Thyroid gland (tissue), 4 donors: Measurements from ENCODE around the gene USP15. TPM values are rescaled to one million over a fixed set of nuclear protein-coding genes. Genes with fewer than 3 reads are reported as not detected.

Source experiments
- DNase-seq, 2 donors: peaks; one replicate each; pipeline ENCODE4 v3.0.0-alpha.2; 2019
- H3K27ac ChIP-seq, 3 donors: fragments of 200-600 bp; sonication (generic); 1 replicate in 2 of 3; 2 replicates in 1 of 3; pipeline ENCODE4 v1.5.1; 2016 to 2019; ENCODE audit warnings: mild to moderate bottlenecking in 1 of 3, moderate library complexity in 1 of 3
- H3K27me3 ChIP-seq: fragments of 200-600 bp; sonication (generic); one replicate; pipeline ENCODE4 v1.5.1; 2019
- H3K36me3 ChIP-seq, 2 donors: fragments of 200-600 bp; sonication (generic); one replicate each; pipeline ENCODE4 v1.5.1; 2016 to 2019
- H3K4me1 ChIP-seq, 2 donors: fragments of 200-600 bp; sonication (generic); one replicate each; pipeline ENCODE4 v1.5.1; 2017 to 2019
- H3K4me3 ChIP-seq, 3 donors: fragments of 200-600 bp; sonication (generic); replicated peaks in 1 of 3; 1 replicate in 2 of 3; 2 replicates in 1 of 3; pipeline ENCODE4 v1.5.1; 2016; ENCODE audit warnings: mild to moderate bottlenecking in 1 of 3
- H3K9me3 ChIP-seq: fragments of 200-600 bp; sonication (generic); one replicate; pipeline ENCODE4 v1.5.1; 2017
- POLR2A ChIP-seq, 2 donors: fragments of 450-650 bp; IDR thresholded peaks; one replicate each; pipeline ENCODE4 v1.6.1; 2017; ENCODE audit warnings: antibody characterized with exemption in 2 of 2, mild to moderate bottlenecking in 2 of 2, moderate library complexity in 1 of 2
- WGBS, 2 donors: methylation state at CpG; one replicate each; pipeline ENCODE4 v1.1.5; 2017; 5-methylcytosine and 5-hydroxymethylcytosine counted together
- intact Hi-C: fragments of 100-400 bp; cut with DNase I; formaldehyde crosslinking; loops from one replicate; pipeline ENCODE4 v1.15.1; 2023
- total RNA-seq, 4 donors: library from RNA; depleted of rRNA; stranded (reverse); fragments of >200 nt; gene quantifications; one replicate each; pipeline ENCODE4 v1.2.3, GENCODE V29; 2016
- TF ChIP-seq, protein P1 (sequence below), 6 experiments: fragments of 200-600 bp in 3 of 6; fragments of 450-650 bp in 3 of 6; sonication (generic) in 3 of 6; IDR thresholded peaks; one replicate each; pipeline ENCODE4 v1.5.1; 2016 to 2019; ENCODE audit warnings: antibody characterized with exemption in 6 of 6, mild to moderate bottlenecking in 2 of 6, inconsistent platforms in 1 of 6, moderate library complexity in 1 of 6

The USP15 gene
- total RNA-seq, 4 donors from 2014 or later, result 57.3 to 139 (median 70.2) TPM

DNA sequence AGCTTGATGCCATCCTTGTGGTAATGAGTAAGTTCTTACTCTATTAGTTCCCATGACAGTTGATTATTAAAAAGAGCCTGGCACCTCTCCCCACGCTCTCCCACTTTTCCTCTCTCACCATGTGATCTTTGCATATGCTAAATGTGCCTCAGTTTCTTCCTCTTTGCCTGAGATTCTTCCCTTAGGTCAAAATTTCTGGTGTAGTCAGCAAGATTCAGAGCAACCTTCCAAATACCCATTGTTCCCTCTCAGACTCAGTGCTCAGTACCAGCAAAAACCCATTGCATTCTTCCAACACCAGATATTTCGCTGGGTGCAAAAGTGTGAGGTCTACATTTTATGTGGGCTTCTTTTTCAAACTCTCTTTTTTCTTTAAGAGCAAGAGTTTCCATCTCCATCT is 10.8 kb upstream of the USP15 start:
- DNase-seq, result no peak
- Histone ChIP-seq H3K4me1 (peaks cover 0 to 6% of the 10 kb centered on the region in 2 donors), H3K9me3 (no peaks in the 10 kb centered on the region), H3K27ac (no peak overlapping the region), H3K27me3 (no peaks in the 10 kb centered on the region), H3K4me3 (no peak overlapping the region), H3K36me3 (no peaks in the 10 kb centered on the region)
- WGBS, 2 donors, result 95 to 97% methylated on average over 2 of the region's 2 CpGs
- TF ChIP-seq, protein P1, sequence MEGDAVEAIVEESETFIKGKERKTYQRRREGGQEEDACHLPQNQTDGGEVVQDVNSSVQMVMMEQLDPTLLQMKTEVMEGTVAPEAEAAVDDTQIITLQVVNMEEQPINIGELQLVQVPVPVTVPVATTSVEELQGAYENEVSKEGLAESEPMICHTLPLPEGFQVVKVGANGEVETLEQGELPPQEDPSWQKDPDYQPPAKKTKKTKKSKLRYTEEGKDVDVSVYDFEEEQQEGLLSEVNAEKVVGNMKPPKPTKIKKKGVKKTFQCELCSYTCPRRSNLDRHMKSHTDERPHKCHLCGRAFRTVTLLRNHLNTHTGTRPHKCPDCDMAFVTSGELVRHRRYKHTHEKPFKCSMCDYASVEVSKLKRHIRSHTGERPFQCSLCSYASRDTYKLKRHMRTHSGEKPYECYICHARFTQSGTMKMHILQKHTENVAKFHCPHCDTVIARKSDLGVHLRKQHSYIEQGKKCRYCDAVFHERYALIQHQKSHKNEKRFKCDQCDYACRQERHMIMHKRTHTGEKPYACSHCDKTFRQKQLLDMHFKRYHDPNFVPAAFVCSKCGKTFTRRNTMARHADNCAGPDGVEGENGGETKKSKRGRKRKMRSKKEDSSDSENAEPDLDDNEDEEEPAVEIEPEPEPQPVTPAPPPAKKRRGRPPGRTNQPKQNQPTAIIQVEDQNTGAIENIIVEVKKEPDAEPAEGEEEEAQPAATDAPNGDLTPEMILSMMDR (IDR thresholded peaks at IDR 0.05), result no peak
- TF ChIP-seq POLR2A (IDR thresholded peaks at IDR 0.05), result no peak
- intact Hi-C loops, result no loop called here

DNA sequence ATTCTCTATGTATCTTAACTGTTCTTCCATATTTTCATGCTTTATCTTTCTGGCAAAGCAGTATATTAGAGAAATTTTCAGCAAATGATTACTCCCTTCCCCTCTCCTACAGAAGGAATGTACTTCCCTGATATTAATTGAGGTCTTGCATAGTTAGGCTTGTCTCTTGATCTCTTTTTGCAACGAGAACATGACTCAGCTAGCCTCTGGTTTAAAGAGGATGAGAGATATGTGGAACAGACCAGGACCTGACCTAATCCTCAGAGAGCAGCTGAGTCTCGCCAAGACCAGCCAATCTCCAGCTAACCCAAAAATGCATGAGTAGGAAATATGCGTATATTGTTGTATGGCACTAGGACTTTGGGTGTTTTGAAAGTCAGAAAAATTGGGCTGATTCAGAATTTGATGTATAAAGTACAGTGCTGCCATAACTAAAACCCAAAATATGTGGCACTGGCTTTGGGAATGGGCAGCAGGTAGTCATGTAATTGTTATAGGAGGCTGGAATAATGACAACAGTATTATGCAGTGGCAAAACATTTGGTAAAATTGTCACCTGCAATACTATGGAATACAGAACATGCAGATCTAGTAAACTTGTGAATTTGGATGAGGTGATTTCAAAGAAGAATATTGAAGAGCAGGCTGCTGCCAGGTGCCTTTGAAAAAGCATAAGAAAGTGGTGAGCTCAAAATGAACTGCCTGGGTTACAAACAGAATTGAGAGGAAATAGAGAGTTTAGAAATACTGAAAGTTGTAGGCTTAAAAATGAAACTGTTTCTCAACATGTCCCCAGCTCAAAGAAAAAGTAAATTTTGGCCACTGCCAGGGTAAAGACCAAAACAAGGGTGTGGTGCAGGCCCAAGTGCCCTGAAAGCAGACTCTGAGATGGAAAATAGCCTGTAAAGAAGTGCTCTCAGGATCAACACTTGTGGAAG is 9.3 kb upstream of the USP15 start:
- peaks cover 0 to 6% of the 10 kb centered on the region in 2 donors for H3K4me1 ChIP-seq
- intact Hi-C loops, result no loop called here
- H3K9me3 ChIP-seq, result no peaks in the 10 kb centered on the region
- no peak overlapping the region for H3K4me3 ChIP-seq
- TF ChIP-seq, protein P1 (IDR thresholded peaks at IDR 0.05), result no peak
- no peak for TF ChIP-seq POLR2A (IDR thresholded peaks at IDR 0.05)
- H3K27ac ChIP-seq, result peak overlapping the region in 1 of 3 donors; percentile 7
- WGBS, 2 donors, result 80 to 82% methylated on average over 3 of the region's 3 CpGs
- H3K27me3 ChIP-seq, result no peaks in the 10 kb centered on the region
- H3K36me3 ChIP-seq, result no peaks in the 10 kb centered on the region
- DNase-seq, result peak in 1 of 2 donors; percentile 18

DNA sequence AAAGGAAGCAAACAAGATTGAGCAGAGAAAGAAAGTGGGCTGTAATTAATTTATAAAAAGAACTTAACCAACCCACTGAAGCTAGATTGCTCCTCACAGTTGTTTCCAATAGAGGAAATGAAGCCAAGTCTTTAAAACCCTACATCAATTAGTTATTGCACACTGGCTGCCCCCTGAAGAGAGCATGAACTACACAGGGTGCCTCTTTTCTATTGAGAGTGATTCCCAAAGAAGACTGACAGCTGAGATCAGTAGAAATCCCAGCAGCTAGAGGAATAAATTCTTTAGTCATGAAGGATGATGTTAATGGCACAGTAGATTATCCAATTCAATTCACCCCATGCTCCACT is 8.6 kb upstream of the USP15 start:
- no peaks in the 10 kb centered on the region for H3K36me3 ChIP-seq
- no peak for DNase-seq
- TF ChIP-seq, protein P1 (IDR thresholded peaks at IDR 0.05), result no peak
- no peak for TF ChIP-seq POLR2A (IDR thresholded peaks at IDR 0.05)
- H3K27ac ChIP-seq, result peak overlapping the region in 1 of 3 donors; percentile 7
- no peaks in the 10 kb centered on the region for H3K9me3 ChIP-seq
- no peaks in the 10 kb centered on the region for H3K27me3 ChIP-seq
- peaks cover 0 to 6% of the 10 kb centered on the region in 2 donors for H3K4me1 ChIP-seq
- H3K4me3 ChIP-seq, result no peak overlapping the region
- intact Hi-C loops, result no loop called here

- no peak for DNase-seq
- TF ChIP-seq POLR2A (IDR thresholded peaks at IDR 0.05), result no peak
- TF ChIP-seq, protein P1 (IDR thresholded peaks at IDR 0.05), result no peak
- H3K27me3 ChIP-seq, result no peaks in the 10 kb centered on the region
- intact Hi-C loops, result no loop called here
- no peak overlapping the region for H3K27ac ChIP-seq
- no peak overlapping the region for H3K4me3 ChIP-seq
- 87 to 99% methylated on average over 4 of the region's 4 CpGs for WGBS, 2 donors
- peaks cover 0 to 6% of the 10 kb centered on the region in 2 donors for H3K4me1 ChIP-seq
- H3K36me3 ChIP-seq, result no peaks in the 10 kb centered on the region
- H3K9me3 ChIP-seq, result no peaks in the 10 kb centered on the region
Measured at GRCh38 chr12:62252576-62252975, 7.6 kb upstream of the USP15 start.

DNA sequence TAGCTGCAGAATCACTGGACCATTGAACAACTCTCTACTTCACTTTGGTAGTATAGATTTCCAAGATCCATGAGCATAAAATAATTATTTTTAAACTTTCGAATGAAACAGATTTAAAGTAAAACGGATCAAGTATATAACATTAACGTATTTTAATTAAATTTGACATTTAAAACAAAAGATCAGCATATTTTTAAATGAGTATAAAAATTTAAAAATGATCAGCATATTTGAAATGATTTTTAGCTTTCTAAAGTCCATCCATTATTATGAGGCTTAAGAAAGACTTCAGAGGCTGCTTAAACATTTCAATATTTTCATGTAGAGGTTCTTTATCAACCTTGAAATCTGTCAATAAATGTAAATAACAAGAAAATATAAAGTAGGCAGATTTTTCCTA is 5.2 kb upstream of the USP15 start:
- no peak overlapping the region for H3K4me3 ChIP-seq
- H3K27me3 ChIP-seq, result no peaks in the 10 kb centered on the region
- no peak overlapping the region for H3K27ac ChIP-seq
- intact Hi-C loops, result no loop called here
- no peak for TF ChIP-seq POLR2A (IDR thresholded peaks at IDR 0.05)
- TF ChIP-seq, protein P1 (IDR thresholded peaks at IDR 0.05), result no peak
- 95% methylated on average over 3 of the region's 3 CpGs for WGBS, 2 donors
- DNase-seq, result no peak
- H3K9me3 ChIP-seq, result no peaks in the 10 kb centered on the region
- H3K36me3 ChIP-seq, result no peaks in the 10 kb centered on the region
- H3K4me1 ChIP-seq, result peaks cover 0 to 11% of the 10 kb centered on the region in 2 donors
